Testis (tissue), 5 donors: ENCODE results near the gene ZNF528. TPM values are rescaled to one million over a fixed set of nuclear protein-coding genes. Genes with fewer than 3 reads are reported as not detected.

Experiments
- DNase-seq: peaks from one replicate; pipeline ENCODE4 v3.0.0-alpha.2; 2019
- H3K27ac ChIP-seq, 2 donors: fragments of 200-600 bp; sonication (generic); one replicate each; pipeline ENCODE4 v1.5.1; 2019
- H3K27me3 ChIP-seq: fragments of 200-600 bp; sonication (generic); one replicate; pipeline ENCODE4 v1.5.1; 2019
- H3K36me3 ChIP-seq: fragments of 200-600 bp; sonication (generic); one replicate; pipeline ENCODE4 v1.5.1; 2017; ENCODE audit warnings: low read depth; ENCODE audit errors: missing control alignments
- H3K4me1 ChIP-seq: fragments of 200-600 bp; sonication (generic); one replicate; pipeline ENCODE4 v1.5.1; 2019
- H3K4me3 ChIP-seq, 2 donors: fragments of 200-600 bp; sonication (generic); one replicate each; pipeline ENCODE4 v1.5.1; 2017 to 2019
- H3K9me3 ChIP-seq: fragments of 200-600 bp; sonication (generic); one replicate; pipeline ENCODE4 v1.5.1; 2017
- POLR2A ChIP-seq: fragments of 450-650 bp; IDR thresholded peaks from one replicate; pipeline ENCODE4 v1.6.1; 2017; ENCODE audit warnings: antibody characterized with exemption, mild to moderate bottlenecking, moderate library complexity
- WGBS, 2 donors: methylation state at CpG; one replicate each; pipeline ENCODE4 v1.1.5; 2018; 5-methylcytosine and 5-hydroxymethylcytosine counted together
- intact Hi-C: fragments of 100-400 bp; cut with DNase I; formaldehyde crosslinking; loops from one replicate; pipeline ENCODE4 v1.15.1; 2023; ENCODE audit warnings: low total_unique reads
- long read RNA-seq, 2 donors: transcript quantifications; one replicate each; lab custom pipeline, GENCODE V29; 2026
- polyA plus RNA-seq: library from polyadenylated mRNA; stranded (reverse); fragments of 350-450 nt; fragmentation: Illumina TruSeq; extraction: RNeasy Lipid Tissue Mini Kit (QIAGEN cat#74804); gene quantifications from one replicate; pipeline ENCODE4 v1.2.3, GENCODE V29; 2014; ENCODE audit warnings: low read depth, low replicate concordance; ENCODE audit not compliant: insufficient read depth
- total RNA-seq, 2 donors: library from RNA; depleted of rRNA; stranded (reverse); fragments of >200 nt; gene quantifications; one replicate each; pipeline ENCODE4 v1.2.3, GENCODE V29; 2016
- TF ChIP-seq, protein P1 (sequence below), 3 experiments: fragments of 450-650 bp in 2 of 3; fragments of 200-600 bp in 1 of 3; sonication (generic) in 1 of 3; IDR thresholded peaks; one replicate each; pipeline ENCODE4 v1.5.1; 2016 to 2019; ENCODE audit warnings: antibody characterized with exemption in 3 of 3, mild to moderate bottlenecking in 2 of 3, moderate library complexity in 1 of 3

The ZNF528 gene
- 10 to 100 TPM; 53.7 to 55.4 TPM for total RNA-seq
- polyA plus RNA-seq: 31.6 TPM
- long read RNA-seq, donor 1, full-length matches to known transcripts: 21 of 21 reads
- long read RNA-seq, donor 1, partial matches to known transcripts: 0 of 21 reads
- long read RNA-seq, donor 1, other reads (novel, unspliced or antisense): 0 of 21 reads
- long read RNA-seq, donor 2, full-length matches to known transcripts: 11 of 11 reads
- long read RNA-seq, donor 2, partial matches to known transcripts: 0 of 11 reads
- long read RNA-seq, donor 2, other reads (novel, unspliced or antisense): 0 of 11 reads

GRCh38 chr19:52397310-52398080 lies at the start of gene ZNF528:
TSS of gene ZNF528 (plus strand) at chr19:52397849. CDS start at chr19:52402014, 4,165 bp downstream.
- H3K27me3 ChIP-seq: no peaks in the 10 kb centered on the region
- 0% methylated on average over 23 to 36 of the region's 36 CpGs for WGBS, 2 donors
- DNase-seq: peak; percentile 97
- H3K36me3 ChIP-seq: no peaks in the 10 kb centered on the region
- peak within 1 kb of the TSS; percentile 66 to 80 for H3K4me3 ChIP-seq
- H3K4me1 ChIP-seq: peaks cover 7% of the 10 kb centered on the region
- TF ChIP-seq, protein P1, sequence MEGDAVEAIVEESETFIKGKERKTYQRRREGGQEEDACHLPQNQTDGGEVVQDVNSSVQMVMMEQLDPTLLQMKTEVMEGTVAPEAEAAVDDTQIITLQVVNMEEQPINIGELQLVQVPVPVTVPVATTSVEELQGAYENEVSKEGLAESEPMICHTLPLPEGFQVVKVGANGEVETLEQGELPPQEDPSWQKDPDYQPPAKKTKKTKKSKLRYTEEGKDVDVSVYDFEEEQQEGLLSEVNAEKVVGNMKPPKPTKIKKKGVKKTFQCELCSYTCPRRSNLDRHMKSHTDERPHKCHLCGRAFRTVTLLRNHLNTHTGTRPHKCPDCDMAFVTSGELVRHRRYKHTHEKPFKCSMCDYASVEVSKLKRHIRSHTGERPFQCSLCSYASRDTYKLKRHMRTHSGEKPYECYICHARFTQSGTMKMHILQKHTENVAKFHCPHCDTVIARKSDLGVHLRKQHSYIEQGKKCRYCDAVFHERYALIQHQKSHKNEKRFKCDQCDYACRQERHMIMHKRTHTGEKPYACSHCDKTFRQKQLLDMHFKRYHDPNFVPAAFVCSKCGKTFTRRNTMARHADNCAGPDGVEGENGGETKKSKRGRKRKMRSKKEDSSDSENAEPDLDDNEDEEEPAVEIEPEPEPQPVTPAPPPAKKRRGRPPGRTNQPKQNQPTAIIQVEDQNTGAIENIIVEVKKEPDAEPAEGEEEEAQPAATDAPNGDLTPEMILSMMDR (IDR thresholded peaks at IDR 0.05): no peak
- TF ChIP-seq POLR2A: no peak
- no peaks in the 10 kb centered on the region for H3K9me3 ChIP-seq
- H3K27ac ChIP-seq: peak within 1 kb of the TSS; percentile 34 to 54
- intact Hi-C loops: no loop called here

DNA sequence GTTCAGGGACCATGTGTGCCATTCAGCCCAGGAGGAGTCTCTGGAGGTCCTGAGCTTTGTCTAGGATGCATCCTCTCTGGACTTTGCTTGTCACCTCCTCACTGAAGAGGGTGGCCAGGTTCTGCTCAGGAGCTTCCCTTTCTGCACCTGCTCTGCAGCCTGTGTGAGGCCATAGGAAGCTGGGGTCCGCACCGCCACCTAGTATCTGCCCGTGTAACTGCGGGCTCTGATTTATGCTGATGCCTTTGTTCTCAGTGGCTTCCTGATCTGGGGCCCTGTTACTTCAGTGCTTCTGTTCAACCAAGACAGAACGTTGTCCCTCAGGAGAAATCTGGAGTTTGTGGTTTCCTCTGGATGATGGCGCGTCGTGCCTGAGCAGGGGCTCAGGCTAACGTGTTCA lies 46.1 kb upstream of the ZNF528 start:
- Histone ChIP-seq H3K9me3 (no peaks in the 10 kb centered on the region), H3K27ac (no peak overlapping the region), H3K4me3 (no peak overlapping the region), H3K27me3 (no peaks in the 10 kb centered on the region), H3K36me3 (no peaks in the 10 kb centered on the region), H3K4me1 (no peaks in the 10 kb centered on the region)
- WGBS, 2 donors: 78 to 80% methylated on average over 8 to 9 of the region's 9 CpGs
- intact Hi-C loops: no loop called here
- TF ChIP-seq, protein P1 (IDR thresholded peaks at IDR 0.05): no peak
- no peak for TF ChIP-seq POLR2A
- DNase-seq: no peak

GRCh38 chr19:52366414-52366824 lies 31.2 kb upstream of the ZNF528 start:
- no peaks in the 10 kb centered on the region for H3K9me3 ChIP-seq
- H3K27me3 ChIP-seq: no peaks in the 10 kb centered on the region
- no peak overlapping the region for H3K4me3 ChIP-seq
- H3K36me3 ChIP-seq: no peaks in the 10 kb centered on the region
- TF ChIP-seq POLR2A: no peak
- TF ChIP-seq, protein P1 (IDR thresholded peaks at IDR 0.05): no peak
- peaks cover 3% of the 10 kb centered on the region for H3K4me1 ChIP-seq
- no peak overlapping the region for H3K27ac ChIP-seq
- no peak for DNase-seq
- WGBS, 2 donors: 94 to 97% methylated on average over 8 of the region's 8 CpGs
- intact Hi-C loops: no loop called here

DNA sequence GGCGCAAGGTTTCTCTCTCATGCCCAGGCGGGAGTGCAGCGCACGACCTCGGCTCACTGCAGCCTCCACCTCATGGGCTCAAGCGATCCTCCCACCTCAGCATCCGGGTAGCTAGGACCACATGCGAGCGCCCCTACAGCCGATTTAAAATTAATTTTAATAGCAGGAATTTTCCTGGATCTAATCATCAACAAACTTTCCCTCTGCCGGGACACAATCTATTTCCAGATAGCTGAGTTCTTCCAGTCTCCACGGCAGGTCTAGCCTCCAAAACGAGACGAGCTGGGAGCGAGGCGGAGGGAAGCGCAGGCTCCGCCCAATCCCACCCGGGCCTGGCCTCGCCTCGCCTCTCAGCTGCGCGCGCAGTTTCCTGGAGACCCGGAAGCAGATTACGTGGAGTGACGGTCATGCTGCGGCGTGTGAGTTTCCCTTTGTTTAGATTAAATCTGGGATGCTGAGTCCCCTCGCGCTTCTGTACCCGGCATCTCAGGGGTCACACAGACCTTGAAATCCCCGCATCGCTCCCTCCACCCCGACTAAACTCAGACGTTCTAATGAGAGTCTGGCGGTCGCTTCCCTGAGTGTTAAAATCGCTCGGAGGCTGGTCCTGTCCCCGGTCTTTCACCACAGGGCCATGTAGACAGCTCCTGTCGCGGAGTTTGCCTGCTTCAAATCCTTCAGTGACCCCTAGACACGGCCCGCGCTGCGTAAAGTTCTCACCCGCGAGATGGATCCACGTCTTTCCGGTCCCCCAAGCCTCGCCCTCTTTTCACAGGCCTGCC lies 27.9 kb upstream of the ZNF528 start, which contains the start of gene ZNF880:
ZNF880 (plus strand) TSS at position 365 of the 782 bp plus-strand sequence; CDS start at position 408, 43 bp downstream.
- Histone ChIP-seq H3K4me1 (peaks cover 3% of the 10 kb centered on the region), H3K36me3 (no peaks in the 10 kb centered on the region), H3K27me3 (no peaks in the 10 kb centered on the region), H3K27ac (peak within 1 kb of the TSS; percentile 87 to 89), H3K9me3 (no peaks in the 10 kb centered on the region), H3K4me3 (peak within 1 kb of the TSS; percentile 69 to 83)
- WGBS, 2 donors: 0 to 1% methylated on average over 42 to 52 of the region's 52 CpGs
- intact Hi-C loops: no loop called here
- TF ChIP-seq, protein P1 (IDR thresholded peaks at IDR 0.05): no peak
- TF ChIP-seq POLR2A: no peak
- DNase-seq: peak; percentile 97
